ENCODE results near the gene BSPRY.

BSPRY gene

DNA sequence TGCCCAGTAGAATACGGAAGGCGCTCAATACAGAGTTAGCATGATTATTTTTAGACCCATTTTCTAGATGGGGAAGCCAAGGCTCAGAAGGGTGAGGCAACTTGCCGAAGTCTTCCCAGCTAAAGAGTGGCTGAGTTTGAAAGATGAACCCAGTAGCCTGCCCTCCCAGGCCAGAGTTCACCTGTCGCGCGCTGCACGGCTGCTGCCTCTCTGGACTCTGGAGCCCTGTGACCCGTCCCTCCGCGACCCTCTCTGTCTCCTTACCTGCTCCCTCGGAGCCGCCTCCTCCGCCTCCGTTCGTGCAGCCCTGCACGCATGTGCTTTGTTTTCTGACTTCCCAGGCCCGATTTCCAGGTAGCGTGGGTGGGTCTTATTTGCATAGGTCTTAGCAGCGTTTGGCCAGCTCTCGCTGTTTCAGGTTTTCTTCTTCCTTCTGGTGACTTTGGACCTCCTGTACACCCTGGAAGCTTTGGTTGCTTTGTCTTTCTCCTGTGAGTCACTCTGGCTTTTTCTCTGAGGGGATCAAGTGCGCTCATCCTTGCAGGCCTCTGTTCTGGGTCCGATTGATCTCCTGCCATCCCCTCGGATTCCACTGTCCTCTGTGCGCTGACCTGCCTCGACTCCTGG lies 46.4 kb upstream of the BSPRY start, which contains the start of gene RNF183:
RNF183 (minus strand) TSS at position 585 of the 627 bp plus-strand sequence. CDS start 5,192 bp downstream, outside the sequence.
- TF ChIP-seq, protein P1, sequence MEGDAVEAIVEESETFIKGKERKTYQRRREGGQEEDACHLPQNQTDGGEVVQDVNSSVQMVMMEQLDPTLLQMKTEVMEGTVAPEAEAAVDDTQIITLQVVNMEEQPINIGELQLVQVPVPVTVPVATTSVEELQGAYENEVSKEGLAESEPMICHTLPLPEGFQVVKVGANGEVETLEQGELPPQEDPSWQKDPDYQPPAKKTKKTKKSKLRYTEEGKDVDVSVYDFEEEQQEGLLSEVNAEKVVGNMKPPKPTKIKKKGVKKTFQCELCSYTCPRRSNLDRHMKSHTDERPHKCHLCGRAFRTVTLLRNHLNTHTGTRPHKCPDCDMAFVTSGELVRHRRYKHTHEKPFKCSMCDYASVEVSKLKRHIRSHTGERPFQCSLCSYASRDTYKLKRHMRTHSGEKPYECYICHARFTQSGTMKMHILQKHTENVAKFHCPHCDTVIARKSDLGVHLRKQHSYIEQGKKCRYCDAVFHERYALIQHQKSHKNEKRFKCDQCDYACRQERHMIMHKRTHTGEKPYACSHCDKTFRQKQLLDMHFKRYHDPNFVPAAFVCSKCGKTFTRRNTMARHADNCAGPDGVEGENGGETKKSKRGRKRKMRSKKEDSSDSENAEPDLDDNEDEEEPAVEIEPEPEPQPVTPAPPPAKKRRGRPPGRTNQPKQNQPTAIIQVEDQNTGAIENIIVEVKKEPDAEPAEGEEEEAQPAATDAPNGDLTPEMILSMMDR (IDR thresholded peaks at IDR 0.05; ENCODE audit: low read length), result no peak
- TF ChIP-seq EZH2 (optimal IDR thresholded peaks at IDR 0.05; ENCODE audit: low read depth, low read length), result no peak
- TF ChIP-seq EZH2phosphoT487 (IDR thresholded peaks at IDR 0.05; ENCODE audit: low read length), result no peak
- DNase-seq, result no peak
- no peak within 1 kb of the TSS for H3K27ac ChIP-seq (ENCODE audit: low read length)
- H3K4me1 ChIP-seq (ENCODE audit: low read length), result peaks cover 29% of the 10 kb centered on the region
- H3K36me3 ChIP-seq (replicated peaks; ENCODE audit: insufficient read depth, low read length), result no peaks in the 10 kb centered on the region
- no peak within 1 kb of the TSS for H3K4me2 ChIP-seq (ENCODE audit: low read depth, low read length)
- H3K9me3 ChIP-seq (replicated peaks; ENCODE audit: insufficient read depth, low read length), result no peaks in the 10 kb centered on the region
- peaks cover 18% of the 10 kb centered on the region for H3F3A ChIP-seq (ENCODE audit: insufficient read depth, low read length)
- no peaks in the 10 kb centered on the region for H3K79me2 ChIP-seq (ENCODE audit: low read length)
- no peak within 1 kb of the TSS for H3K9ac ChIP-seq (ENCODE audit: low read length)
- H4K20me1 ChIP-seq (ENCODE audit: insufficient read depth, low read length), result no peaks in the 10 kb centered on the region
- no peak within 1 kb of the TSS for H2AFZ ChIP-seq (ENCODE audit: low read length)
- no peaks in the 10 kb centered on the region for H3K9me2 ChIP-seq (replicated peaks; ENCODE audit: insufficient read depth, low read length)
- H3K27me3 ChIP-seq (replicated peaks; ENCODE audit: insufficient read depth, low read length), result no peaks in the 10 kb centered on the region
- no peak within 1 kb of the TSS for H3K4me3 ChIP-seq (ENCODE audit: low read length)

DNA sequence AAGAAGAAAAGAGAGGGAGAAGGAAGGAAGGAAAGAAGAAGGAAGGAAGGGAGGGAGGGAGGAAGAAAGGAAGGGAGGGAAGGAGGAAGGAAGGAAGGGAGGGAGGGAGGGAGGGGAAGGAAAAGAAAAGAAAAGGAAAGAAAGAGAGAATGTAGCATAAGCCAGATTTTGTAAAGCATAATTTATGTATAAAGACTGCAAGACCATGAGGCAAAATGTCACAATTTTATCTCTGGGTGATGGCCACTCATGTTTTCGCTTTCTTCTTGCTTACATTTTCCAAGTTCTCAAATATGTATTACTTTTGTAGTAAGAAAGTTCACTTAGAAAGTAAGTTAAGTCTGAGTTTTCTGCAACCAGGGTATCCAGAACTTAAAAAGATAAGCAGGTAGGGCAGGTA lies 42.8 kb upstream of the BSPRY start:
- no peaks in the 10 kb centered on the region for H3K27me3 ChIP-seq (replicated peaks; ENCODE audit: insufficient read depth, low read length)
- no peak overlapping the region for H3K9ac ChIP-seq (ENCODE audit: low read length)
- no peaks in the 10 kb centered on the region for H4K20me1 ChIP-seq (ENCODE audit: insufficient read depth, low read length)
- no peak overlapping the region for H3K4me3 ChIP-seq (ENCODE audit: low read length)
- H3K79me2 ChIP-seq (ENCODE audit: low read length), result no peaks in the 10 kb centered on the region
- no peak overlapping the region for H3K4me2 ChIP-seq (ENCODE audit: low read depth, low read length)
- no peaks in the 10 kb centered on the region for H3K9me3 ChIP-seq (replicated peaks; ENCODE audit: insufficient read depth, low read length)
- peaks cover 6% of the 10 kb centered on the region for H3K4me1 ChIP-seq (ENCODE audit: low read length)
- H3K36me3 ChIP-seq (replicated peaks; ENCODE audit: insufficient read depth, low read length), result no peaks in the 10 kb centered on the region
- H3K27ac ChIP-seq (ENCODE audit: low read length), result no peak overlapping the region
- no peaks in the 10 kb centered on the region for H3F3A ChIP-seq (ENCODE audit: insufficient read depth, low read length)
- H2AFZ ChIP-seq (ENCODE audit: low read length), result no peak overlapping the region
- DNase-seq, result no peak
- no peak for TF ChIP-seq EZH2phosphoT487 (IDR thresholded peaks at IDR 0.05; ENCODE audit: low read length)
- H3K9me2 ChIP-seq (replicated peaks; ENCODE audit: insufficient read depth, low read length), result no peaks in the 10 kb centered on the region

DNA sequence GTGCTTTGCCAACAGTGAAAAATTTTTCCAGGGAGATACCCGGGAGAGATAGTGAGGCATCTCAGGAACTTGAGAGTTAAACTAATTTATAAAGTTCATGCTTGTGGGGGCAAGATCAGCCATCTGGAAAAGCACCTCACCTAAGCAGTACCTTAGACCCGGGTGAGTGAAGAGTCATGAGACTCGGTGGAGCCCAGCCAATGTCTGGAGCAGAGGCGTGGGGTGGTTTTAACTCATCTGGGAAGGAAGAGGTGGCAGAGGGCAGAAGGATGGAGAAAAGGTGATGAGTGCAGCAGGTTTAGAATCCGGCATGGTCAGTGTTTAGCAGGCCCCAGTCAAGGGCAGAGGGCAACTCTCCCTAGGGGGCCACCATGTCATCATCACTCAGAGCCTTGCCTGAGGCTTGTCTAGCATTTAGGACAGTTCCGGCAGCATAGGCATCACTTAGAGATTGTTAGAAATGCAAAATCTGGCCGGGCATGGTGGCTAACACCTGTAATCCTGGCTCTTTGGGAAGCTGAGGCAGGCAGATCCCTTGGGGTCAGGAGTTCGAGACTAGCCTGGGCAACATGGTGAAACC lies 41.9 kb upstream of the BSPRY start:
- Histone ChIP-seq H3K4me1 (ENCODE audit: low read length) (peaks cover 13% of the 10 kb centered on the region), H3K4me2 (ENCODE audit: low read depth, low read length) (no peak overlapping the region), H3K9me3 (replicated peaks; ENCODE audit: insufficient read depth, low read length) (no peaks in the 10 kb centered on the region), H3K9ac (ENCODE audit: low read length) (no peak overlapping the region), H3K79me2 (ENCODE audit: low read length) (no peaks in the 10 kb centered on the region), H4K20me1 (ENCODE audit: insufficient read depth, low read length) (no peaks in the 10 kb centered on the region), H2AFZ (ENCODE audit: low read length) (no peak overlapping the region), H3K36me3 (replicated peaks; ENCODE audit: insufficient read depth, low read length) (no peaks in the 10 kb centered on the region), H3K27me3 (replicated peaks; ENCODE audit: insufficient read depth, low read length) (no peaks in the 10 kb centered on the region), H3F3A (ENCODE audit: insufficient read depth, low read length) (0 out of 2 replicates have a peak, but pooled peaks cover 5% of the 10 kb centered on the region), H3K27ac (ENCODE audit: low read length) (no peak overlapping the region), H3K9me2 (replicated peaks; ENCODE audit: insufficient read depth, low read length) (no peaks in the 10 kb centered on the region), H3K4me3 (ENCODE audit: low read length) (no peak overlapping the region)
- TF ChIP-seq EZH2phosphoT487 (IDR thresholded peaks at IDR 0.05; ENCODE audit: low read length), result no peak
- TF ChIP-seq, protein P1 (IDR thresholded peaks at IDR 0.05; ENCODE audit: low read length), result no peak
- no peak for TF ChIP-seq EZH2 (optimal IDR thresholded peaks at IDR 0.05; ENCODE audit: low read depth, low read length)
- DNase-seq, result no peak
